OCI-LY7 (cell line): ENCODE results near the gene IGF2BP1. TPM values are rescaled to one million over a fixed set of nuclear protein-coding genes. Genes with fewer than 3 reads are reported as not detected.

Experiments
- BruUV-seq: library from RNA; stranded (reverse); fragments of 400-500 nt; replicated peaks from 2 replicates; lab custom pipeline; 2021; lab: Mats Ljungman, UMichigan
- CTCF ChIA-PET: fragments of 300-600 bp; sonication (Branson Sonifier 250); formaldehyde crosslinking; loops from one replicate; lab custom pipeline; 2022; ENCODE audit warnings: antibody characterized with exemption; ENCODE audit not compliant: unreplicated experiment; lab: Charles Lee
- POLR2A ChIA-PET: fragments of 300-600 bp; sonication (Branson Sonifier 250); formaldehyde crosslinking; loops from one replicate; lab custom pipeline; 2022; ENCODE audit warnings: antibody characterized with exemption; lab: Charles Lee
- DNase-seq: peaks from one replicate; pipeline ENCODE4 v3.0.0-alpha.2; 2015; ENCODE audit warnings: low spot score
- H2AFZ ChIP-seq: fragments of 200-600 bp; sonication (generic), shearing (Covaris generic); 2 replicates; pipeline ENCODE4 v1.6.1; 2014; ENCODE audit warnings: mild to moderate bottlenecking, antibody characterized with exemption, low read length, moderate library complexity
- H3K27ac ChIP-seq: fragments of 200-600 bp; sonication (generic); 2 replicates; pipeline ENCODE4 v1.5.1; 2014; ENCODE audit warnings: mixed run types, low read depth, mild to moderate bottlenecking, moderate library complexity, low read length, inconsistent platforms; ENCODE audit not compliant: poor library complexity, severe bottlenecking
- H3K36me3 ChIP-seq: fragments of 200-600 bp; sonication (generic); 2 replicates; pipeline ENCODE4 v1.6.1; 2014; ENCODE audit warnings: mild to moderate bottlenecking, antibody characterized with exemption, low read length, moderate library complexity, mixed read lengths; ENCODE audit not compliant: insufficient read depth
- H3K4me1 ChIP-seq: fragments of 200-600 bp; sonication (generic); 2 replicates; pipeline ENCODE4 v1.5.1; 2014; ENCODE audit warnings: mild to moderate bottlenecking, low read length; ENCODE audit not compliant: insufficient read depth, poor library complexity, severe bottlenecking
- H3K4me2 ChIP-seq: fragments of 200-600 bp; sonication (generic); 2 replicates; pipeline ENCODE4 v1.6.1; 2014; ENCODE audit warnings: mild to moderate bottlenecking, low read length
- H3K4me3 ChIP-seq: fragments of 200-600 bp; sonication (generic); 2 replicates; pipeline ENCODE4 v1.5.1; 2014; ENCODE audit warnings: mild to moderate bottlenecking, low read depth, low read length; ENCODE audit not compliant: poor library complexity, severe bottlenecking
- H3K79me2 ChIP-seq: fragments of 200-600 bp; sonication (generic); 2 replicates; pipeline ENCODE4 v1.6.1; 2016; ENCODE audit warnings: low read depth, mild to moderate bottlenecking, low read length, moderate library complexity, mixed read lengths; ENCODE audit not compliant: insufficient read depth
- H3K9me2 ChIP-seq: fragments of 200-600 bp; sonication (generic); 2 replicates; pipeline ENCODE4 v1.6.1; 2016; ENCODE audit warnings: mild to moderate bottlenecking, low read length, mixed read lengths; ENCODE audit not compliant: insufficient read depth
- H3K9me3 ChIP-seq: fragments of 200-600 bp; sonication (generic); 2 replicates; pipeline ENCODE4 v1.6.1; 2014; ENCODE audit warnings: mild to moderate bottlenecking, mixed run types, low read length, mixed read lengths
- H4K20me1 ChIP-seq: fragments of 200-600 bp; sonication (generic); 2 replicates; pipeline ENCODE4 v1.6.1; 2014; ENCODE audit warnings: mild to moderate bottlenecking, antibody characterized with exemption, low read length, moderate library complexity, mixed read lengths; ENCODE audit not compliant: insufficient read depth
- EZH2phosphoT487 ChIP-seq: fragments of 200-600 bp; sonication (generic); IDR thresholded peaks from 2 replicates; pipeline ENCODE4 v1.6.1; 2018; ENCODE audit warnings: low read depth, borderline replicate concordance, mild to moderate bottlenecking, mixed run types, antibody characterized with exemption, low read length, moderate library complexity, mixed read lengths
- intact Hi-C: fragments of 100-400 bp; cut with micrococcal nuclease; formaldehyde crosslinking; loops from one replicate; pipeline ENCODE4 v1.10.0; 2022; ENCODE audit not compliant: unreplicated experiment
- total RNA-seq, 2 experiments: library from RNA; depleted of rRNA in 1 of 2; stranded (reverse); fragments of >200 nt in 1 of 2; shearing (Covaris generic) in 1 of 2; gene quantifications; 2 replicates each; pipeline ENCODE4 v1.2.3, GENCODE V29; 2014 to 2022
- TF ChIP-seq, protein P1 (sequence below): fragments of 200-600 bp; sonication (generic); conservative IDR thresholded peaks from 2 replicates; pipeline ENCODE4 v1.5.1; 2014; ENCODE audit warnings: mild to moderate bottlenecking, antibody characterized with exemption, low read length, moderate library complexity, mixed read lengths

IGF2BP1 gene
- total RNA-seq, 2 experiments from 2014 or later = 18.9 to 46.4 TPM

DNA sequence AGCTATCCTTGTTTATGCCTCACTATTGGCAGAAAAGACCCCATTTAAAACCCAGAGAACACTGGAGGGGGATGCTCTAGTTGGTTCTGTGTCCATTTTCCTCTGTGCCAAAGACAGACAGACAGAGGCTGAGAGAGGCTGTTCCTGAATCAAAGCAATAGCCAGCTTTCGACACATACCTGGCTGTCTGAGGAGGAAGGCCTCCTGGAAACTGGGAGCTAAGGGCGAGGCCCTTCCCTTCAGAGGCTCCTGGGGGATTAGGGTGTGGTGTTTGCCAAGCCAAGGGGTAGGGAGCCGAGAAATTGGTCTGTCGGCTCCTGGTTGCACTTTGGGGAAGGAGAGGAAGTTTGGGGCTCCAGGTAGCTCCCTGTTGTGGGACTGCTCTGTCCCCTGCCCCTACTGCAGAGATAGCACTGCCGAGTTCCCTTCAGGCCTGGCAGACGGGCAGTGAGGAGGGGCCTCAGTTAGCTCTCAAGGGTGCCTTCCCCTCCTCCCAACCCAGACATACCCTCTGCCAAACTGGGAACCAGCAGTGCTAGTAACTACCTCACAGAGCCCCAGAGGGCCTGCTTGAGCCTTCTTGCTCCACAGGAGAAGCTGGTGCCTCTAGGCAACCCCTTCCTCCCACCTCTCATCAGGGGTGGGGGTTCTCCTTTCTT lies 56.1 kb downstream of the IGF2BP1 start:
- no peaks in the 10 kb centered on the region for H3K9me2 ChIP-seq
- ChIA-PET CTCF (no interaction called here), POLR2A (no interaction called here)
- H3K27ac ChIP-seq = no peak overlapping the region
- TF ChIP-seq EZH2phosphoT487 = no peak
- TF ChIP-seq, protein P1, sequence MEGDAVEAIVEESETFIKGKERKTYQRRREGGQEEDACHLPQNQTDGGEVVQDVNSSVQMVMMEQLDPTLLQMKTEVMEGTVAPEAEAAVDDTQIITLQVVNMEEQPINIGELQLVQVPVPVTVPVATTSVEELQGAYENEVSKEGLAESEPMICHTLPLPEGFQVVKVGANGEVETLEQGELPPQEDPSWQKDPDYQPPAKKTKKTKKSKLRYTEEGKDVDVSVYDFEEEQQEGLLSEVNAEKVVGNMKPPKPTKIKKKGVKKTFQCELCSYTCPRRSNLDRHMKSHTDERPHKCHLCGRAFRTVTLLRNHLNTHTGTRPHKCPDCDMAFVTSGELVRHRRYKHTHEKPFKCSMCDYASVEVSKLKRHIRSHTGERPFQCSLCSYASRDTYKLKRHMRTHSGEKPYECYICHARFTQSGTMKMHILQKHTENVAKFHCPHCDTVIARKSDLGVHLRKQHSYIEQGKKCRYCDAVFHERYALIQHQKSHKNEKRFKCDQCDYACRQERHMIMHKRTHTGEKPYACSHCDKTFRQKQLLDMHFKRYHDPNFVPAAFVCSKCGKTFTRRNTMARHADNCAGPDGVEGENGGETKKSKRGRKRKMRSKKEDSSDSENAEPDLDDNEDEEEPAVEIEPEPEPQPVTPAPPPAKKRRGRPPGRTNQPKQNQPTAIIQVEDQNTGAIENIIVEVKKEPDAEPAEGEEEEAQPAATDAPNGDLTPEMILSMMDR = no peak
- H3K4me1 ChIP-seq = no peaks in the 10 kb centered on the region
- no peak overlapping the region for H3K4me3 ChIP-seq
- intact Hi-C loops = no loop called here
- no peaks in the 10 kb centered on the region for H4K20me1 ChIP-seq
- no peak overlapping the region for H3K4me2 ChIP-seq
- H3K79me2 ChIP-seq = no peaks in the 10 kb centered on the region
- no peaks in the 10 kb centered on the region for H3K9me3 ChIP-seq
- H3K36me3 ChIP-seq = peaks cover 43% of the 10 kb centered on the region
- no peak overlapping the region for H2AFZ ChIP-seq
- no peak for DNase-seq
- BruUV-seq = no TSS peak

DNA sequence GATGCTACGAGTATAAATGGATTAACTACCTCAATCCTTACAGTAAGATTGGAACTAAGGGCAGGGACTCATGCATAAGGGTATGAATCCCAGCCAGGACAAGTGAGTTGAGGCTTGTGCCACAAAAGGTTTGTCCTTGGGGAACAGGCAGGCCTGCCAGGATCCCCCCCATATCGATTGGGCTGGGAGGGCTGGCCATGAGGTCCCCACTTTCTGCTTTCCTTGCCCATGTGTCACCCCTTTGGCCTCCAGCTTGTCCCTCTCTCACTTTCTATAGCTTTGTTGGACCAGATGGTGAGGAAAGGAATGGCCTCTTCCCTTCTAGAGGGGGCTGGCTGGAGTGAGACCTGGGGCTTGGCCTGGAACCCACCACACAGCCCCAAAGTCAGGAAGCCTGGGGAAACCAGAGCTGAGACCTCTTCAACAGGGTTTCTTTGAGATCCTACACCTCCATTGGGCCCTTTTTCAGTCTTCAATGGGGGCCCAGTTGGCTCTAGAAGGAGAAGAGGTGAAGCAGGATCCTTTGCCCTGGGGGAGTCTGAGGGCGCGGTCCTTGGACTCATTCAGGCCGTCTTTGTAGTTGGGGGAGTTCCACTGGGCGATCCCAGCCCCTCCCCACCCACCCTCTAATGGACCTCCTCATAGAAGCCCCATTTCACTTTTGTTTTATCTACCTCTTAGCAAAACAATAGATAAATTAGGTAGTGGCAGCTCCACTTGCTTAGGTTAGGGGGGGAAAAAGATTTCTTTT lies 57.3 kb downstream of the IGF2BP1 start:
- H3K27ac ChIP-seq = no peak overlapping the region
- H3K4me3 ChIP-seq = no peak overlapping the region
- no peaks in the 10 kb centered on the region for H4K20me1 ChIP-seq
- intact Hi-C loops = no loop called here
- H3K9me2 ChIP-seq = no peaks in the 10 kb centered on the region
- ChIA-PET CTCF (no interaction called here), POLR2A (interaction anchor here (0.6 to 0.7 kb wide), 2 partner anchors 29 to 533 kb away, joined by 3 to 4 read pairs; no protein-coding TSS in a partner anchor)
- peaks cover 31% of the 10 kb centered on the region for H3K36me3 ChIP-seq
- H3K9me3 ChIP-seq = no peaks in the 10 kb centered on the region
- DNase-seq = no peak
- no peak overlapping the region for H2AFZ ChIP-seq
- H3K4me1 ChIP-seq = no peaks in the 10 kb centered on the region
- no peak overlapping the region for H3K4me2 ChIP-seq
- BruUV-seq = no TSS peak
- no peaks in the 10 kb centered on the region for H3K79me2 ChIP-seq
- no peak for TF ChIP-seq EZH2phosphoT487
- TF ChIP-seq, protein P1 = no peak
